Common myeloid progenitor, CD34-positive (primary cell): ENCODE data around the gene SNRNP200. TPM values are rescaled to one million over a fixed set of nuclear protein-coding genes. Genes with fewer than 3 reads are reported as not detected.

Experiments
- CTCF ChIA-PET: fragments of 350-600 bp; sonication (Branson Sonifier 250); formaldehyde crosslinking; loops from one replicate; lab custom pipeline; 2021; ENCODE audit warnings: antibody characterized with exemption; lab: Charles Lee
- POLR2A ChIA-PET: fragments of 350-600 bp; sonication (Branson Sonifier 250); formaldehyde crosslinking; loops from one replicate; lab custom pipeline; 2021; ENCODE audit warnings: antibody characterized with exemption; lab: Charles Lee
- DNase-seq, 3 donors: peaks; one replicate each; pipeline versions ENCODE4 v3.0.0 to v3.0.0-alpha.2; 2013
- H3K27ac ChIP-seq, 2 experiments: 1 replicate in 1 of 2; 2 replicates in 1 of 2; pipeline ENCODE4 v1.7.0; 2013; ENCODE audit warnings: inconsistent platforms in 2 of 2, low read length in 2 of 2, mild to moderate bottlenecking in 2 of 2, low read depth in 1 of 2, moderate library complexity in 1 of 2; ENCODE audit not compliant: severe bottlenecking in 2 of 2, insufficient read depth in 1 of 2, poor library complexity in 1 of 2
- H3K27me3 ChIP-seq, 5 experiments: replicated peaks in 2 of 5; 1 replicate in 3 of 5; 2 replicates in 2 of 5; pipeline versions ENCODE4 v1.6.1 to v1.7.0; 2013; ENCODE audit warnings: low read length in 4 of 5, mild to moderate bottlenecking in 2 of 5, moderate library complexity in 2 of 5, inconsistent platforms in 1 of 5; ENCODE audit not compliant: insufficient read depth in 5 of 5, control insufficient read depth in 4 of 5
- H3K36me3 ChIP-seq, 4 experiments: 1 replicate in 2 of 4; 2 replicates in 2 of 4; pipeline versions ENCODE4 v1.6.1 to v1.7.0; 2013; ENCODE audit warnings: low read length in 3 of 4, control low read depth in 1 of 4, mild to moderate bottlenecking in 1 of 4; ENCODE audit not compliant: control insufficient read depth in 4 of 4, insufficient read depth in 4 of 4
- H3K4me1 ChIP-seq, 4 experiments: 1 replicate in 3 of 4; 2 replicates in 1 of 4; pipeline versions ENCODE4 v1.6.1 to v1.7.1; 2013; ENCODE audit warnings: low read length in 3 of 4, mild to moderate bottlenecking in 3 of 4, control low read depth in 1 of 4, inconsistent platforms in 1 of 4, moderate library complexity in 1 of 4; ENCODE audit not compliant: control insufficient read depth in 4 of 4, insufficient read depth in 4 of 4; ENCODE audit errors: control extremely low read depth in 1 of 4
- H3K4me3 ChIP-seq, 7 experiments: 1 replicate in 4 of 7; 2 replicates in 3 of 7; pipeline versions ENCODE4 v1.5.1 to v1.7.0; 2013; ENCODE audit warnings: mild to moderate bottlenecking in 7 of 7, low read length in 6 of 7, moderate library complexity in 6 of 7, inconsistent platforms in 2 of 7, low read depth in 2 of 7, control low read depth in 1 of 7; ENCODE audit not compliant: insufficient read depth in 4 of 7, control insufficient read depth in 1 of 7; ENCODE audit errors: extremely low read depth in 1 of 7
- H3K9me3 ChIP-seq, 5 experiments: 1 replicate in 4 of 5; 2 replicates in 1 of 5; pipeline versions ENCODE4 v1.6.1 to v1.7.1; 2013; ENCODE audit warnings: low read length in 4 of 5, mild to moderate bottlenecking in 2 of 5, inconsistent platforms in 1 of 5, low read depth in 1 of 5, moderate library complexity in 1 of 5; ENCODE audit not compliant: control insufficient read depth in 4 of 5, insufficient read depth in 2 of 5; ENCODE audit errors: control extremely low read depth in 1 of 5
- WGBS: methylation state at CpG from one replicate; pipeline ENCODE4 v1.1.5; 2013; ENCODE audit not compliant: insufficient coverage; 5-methylcytosine and 5-hydroxymethylcytosine counted together
- polyA plus RNA-seq: library from polyadenylated mRNA; unstranded; fragments of 120-200 nt; gene quantifications from one replicate; pipeline ENCODE4 v1.2.1, GENCODE V29; 2013

Gene SNRNP200
- 144 TPM for polyA plus RNA-seq

- POLR2A ChIA-PET = interaction anchor here (0.6 to 1.6 kb wide), 7 partner anchors 10 to 233 kb away, joined by 3 to 6 read pairs (median 3); partner anchors contain the start of genes ITPRIPL1, NCAPH and TMEM127
- no peaks in the 10 kb centered on the region for H3K27me3 ChIP-seq
- WGBS = under 1% methylated on average over 37 of the region's 61 CpGs
These were observed at the start of gene SNRNP200 for GRCh38 chr2:96305091-96305978. Gene SNRNP200 (minus strand): TSS chr2:96305546. CDS start chr2:96305437, 109 bp downstream.

GRCh38 chr2:96354492-96354891 lies 49.1 kb upstream of the SNRNP200 start:
- Histone ChIP-seq H3K36me3 (peaks cover 17 to 88% (median 51%) of the 10 kb centered on the region in 4 experiments), H3K4me1 (no peaks in the 10 kb centered on the region), H3K27ac (no peak overlapping the region), H3K9me3 (no peaks in the 10 kb centered on the region), H3K27me3 (no peaks in the 10 kb centered on the region), H3K4me3 (no peak overlapping the region)
- 94% methylated on average over 4 of the region's 4 CpGs for WGBS
- ChIA-PET POLR2A (no interaction called here), CTCF (interaction anchor here (0.7 to 4.5 kb wide), 4 partner anchors 10 to 155 kb away, joined by 3 to 20 read pairs (median 6); no protein-coding TSS in a partner anchor)
- DNase-seq = peak in 2 of 3 donors; percentile 19 to 32

More at GRCh38 chr2:96305091-96305978, at the start of gene SNRNP200:
- DNase-seq = peak; percentile 91 to 92 (median 91)
- H3K27ac ChIP-seq = peak within 1 kb of the TSS; percentile 74 to 94
- peaks cover 23 to 35% (median 28%) of the 10 kb centered on the region in 4 experiments for H3K36me3 ChIP-seq
- peaks cover 11 to 25% (median 17%) of the 10 kb centered on the region in 4 experiments for H3K4me1 ChIP-seq
- CTCF ChIA-PET = interaction anchor here (0.6 to 2.4 kb wide), 5 partner anchors 11 to 47 kb away, joined by 3 to 10 read pairs (median 4); no protein-coding TSS in a partner anchor
- H3K4me3 ChIP-seq = peak within 1 kb of the TSS; percentile 77 to 97 (median 94)
- H3K9me3 ChIP-seq = no peaks in the 10 kb centered on the region

- Histone ChIP-seq H3K27ac (no peak overlapping the region), H3K9me3 (no peaks in the 10 kb centered on the region), H3K27me3 (no peaks in the 10 kb centered on the region), H3K4me3 (no peak overlapping the region), H3K4me1 (no peaks in the 10 kb centered on the region), H3K36me3 (peaks cover 18 to 88% (median 53%) of the 10 kb centered on the region in 4 experiments)
- WGBS = 83% methylated on average over 2 of the region's 4 CpGs
- no peak for DNase-seq
- ChIA-PET CTCF (interaction anchor here (0.7 to 1.1 kb wide), 2 partner anchors 9 to 18 kb away, joined by 3 read pairs; no protein-coding TSS in a partner anchor), POLR2A (no interaction called here)
These were observed 48.3 kb upstream of the SNRNP200 start for GRCh38 chr2:96353606-96354101.

- Histone ChIP-seq H3K4me1 (no peaks in the 10 kb centered on the region), H3K36me3 (peaks cover 18 to 90% (median 55%) of the 10 kb centered on the region in 4 experiments), H3K9me3 (no peaks in the 10 kb centered on the region), H3K27me3 (no peaks in the 10 kb centered on the region), H3K27ac (no peak overlapping the region), H3K4me3 (no peak overlapping the region)
- 100% methylated on average over 3 of the region's 9 CpGs for WGBS
- CTCF ChIA-PET = interaction anchor here (1.1 kb wide), 1 partner anchor 15 kb away, joined by 3 read pairs; no protein-coding TSS in a partner anchor
- POLR2A ChIA-PET = no interaction called here
- no peak for DNase-seq
These were observed 47.8 kb upstream of the SNRNP200 start for GRCh38 chr2:96353032-96353561.

GRCh38 chr2:96347395-96347794 lies 42.0 kb upstream of the SNRNP200 start:
- CTCF ChIA-PET = interaction anchor here (0.6 to 2.7 kb wide), 3 partner anchors 10 to 134 kb away, joined by 3 to 6 read pairs (median 3); no protein-coding TSS in a partner anchor
- H3K4me1 ChIP-seq = no peaks in the 10 kb centered on the region
- H3K9me3 ChIP-seq = no peaks in the 10 kb centered on the region
- H3K27ac ChIP-seq = no peak overlapping the region
- no peak overlapping the region for H3K4me3 ChIP-seq
- POLR2A ChIA-PET = no interaction called here
- H3K27me3 ChIP-seq = no peaks in the 10 kb centered on the region
- no peak for DNase-seq
- peaks cover 9 to 88% (median 41%) of the 10 kb centered on the region in 4 experiments for H3K36me3 ChIP-seq
- 93% methylated on average over 1 of the region's 1 CpG for WGBS

GRCh38 chr2:96345868-96346462 lies 40.6 kb upstream of the SNRNP200 start:
- no peak for DNase-seq

More at GRCh38 chr2:96345868-96346462, 40.6 kb upstream of the SNRNP200 start:
- no peaks in the 10 kb centered on the region for H3K4me1 ChIP-seq
- H3K27me3 ChIP-seq = no peaks in the 10 kb centered on the region
- POLR2A ChIA-PET = interaction anchor here (1.1 kb wide), 1 partner anchor 25 kb away, joined by 3 read pairs; no protein-coding TSS in a partner anchor
- H3K9me3 ChIP-seq = no peaks in the 10 kb centered on the region
- WGBS = 96% methylated on average over 6 of the region's 6 CpGs
- CTCF ChIA-PET = interaction anchor here (0.9 to 4.5 kb wide), 19 partner anchors 9 to 75 kb away, joined by 3 to 29 read pairs (median 4); partner anchors contain the start of gene SNRNP200
- no peak overlapping the region for H3K27ac ChIP-seq
- H3K4me3 ChIP-seq = no peak overlapping the region
- peaks cover 7 to 87% (median 40%) of the 10 kb centered on the region in 4 experiments for H3K36me3 ChIP-seq
